Neural progenitor cell (in vitro differentiated cells): ENCODE measurements around the gene SNX1.

Experiments used
- EZH2 ChIP-seq: fragments of 200-600 bp; sonication (generic); IDR thresholded peaks from 2 replicates; pipeline ENCODE4 v1.6.1; 2017; ENCODE audit warnings: antibody characterized with exemption, mild to moderate bottlenecking, moderate library complexity
- EZH2phosphoT487 ChIP-seq: fragments of 200-600 bp; sonication (generic); IDR thresholded peaks from 2 replicates; pipeline ENCODE4 v1.6.1; 2017; ENCODE audit warnings: antibody characterized with exemption
- TF ChIP-seq, protein P1 (sequence below): fragments of 200-600 bp; sonication (generic); IDR thresholded peaks from 2 replicates; pipeline ENCODE4 v1.5.1; 2017; ENCODE audit warnings: antibody characterized with exemption, mild to moderate bottlenecking

- TF ChIP-seq, protein P1, sequence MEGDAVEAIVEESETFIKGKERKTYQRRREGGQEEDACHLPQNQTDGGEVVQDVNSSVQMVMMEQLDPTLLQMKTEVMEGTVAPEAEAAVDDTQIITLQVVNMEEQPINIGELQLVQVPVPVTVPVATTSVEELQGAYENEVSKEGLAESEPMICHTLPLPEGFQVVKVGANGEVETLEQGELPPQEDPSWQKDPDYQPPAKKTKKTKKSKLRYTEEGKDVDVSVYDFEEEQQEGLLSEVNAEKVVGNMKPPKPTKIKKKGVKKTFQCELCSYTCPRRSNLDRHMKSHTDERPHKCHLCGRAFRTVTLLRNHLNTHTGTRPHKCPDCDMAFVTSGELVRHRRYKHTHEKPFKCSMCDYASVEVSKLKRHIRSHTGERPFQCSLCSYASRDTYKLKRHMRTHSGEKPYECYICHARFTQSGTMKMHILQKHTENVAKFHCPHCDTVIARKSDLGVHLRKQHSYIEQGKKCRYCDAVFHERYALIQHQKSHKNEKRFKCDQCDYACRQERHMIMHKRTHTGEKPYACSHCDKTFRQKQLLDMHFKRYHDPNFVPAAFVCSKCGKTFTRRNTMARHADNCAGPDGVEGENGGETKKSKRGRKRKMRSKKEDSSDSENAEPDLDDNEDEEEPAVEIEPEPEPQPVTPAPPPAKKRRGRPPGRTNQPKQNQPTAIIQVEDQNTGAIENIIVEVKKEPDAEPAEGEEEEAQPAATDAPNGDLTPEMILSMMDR: no peak
- TF ChIP-seq EZH2: no peak
- no peak for TF ChIP-seq EZH2phosphoT487
Observed at GRCh38 chr15:64143276-64143675, 47.5 kb downstream of the SNX1 start.
